Type B pancreatic cell (in vitro differentiated cells): Measurements from ENCODE around the gene COL25A1. TPM values are rescaled to one million over a fixed set of nuclear protein-coding genes. Genes with fewer than 3 reads are reported as not detected.

Source experiments
- DNase-seq: peaks from one replicate; pipeline ENCODE4 v3.0.0; 2021; ENCODE audit warnings: mixed read lengths; ENCODE audit not compliant: unreplicated experiment; ENCODE audit errors: extremely low spot score
- H3K27ac Mint-ChIP-seq: 2 replicates; pipeline ENCODE4 v1.8.0; 2021; ENCODE audit warnings: mild to moderate bottlenecking, mixed read lengths
- H3K27me3 Mint-ChIP-seq: 2 replicates; pipeline ENCODE4 v1.8.0; 2021; ENCODE audit warnings: mixed read lengths
- H3K36me3 Mint-ChIP-seq: 2 replicates; pipeline ENCODE4 v1.8.0; 2021; ENCODE audit warnings: mixed read lengths
- H3K4me1 Mint-ChIP-seq: one replicate; pipeline ENCODE4 v1.8.0; 2021; ENCODE audit warnings: mixed read lengths; ENCODE audit not compliant: unreplicated experiment
- H3K4me3 Mint-ChIP-seq: 2 replicates; pipeline ENCODE4 v1.8.0; 2021; ENCODE audit warnings: mild to moderate bottlenecking, mixed read lengths
- H3K9me3 Mint-ChIP-seq: 2 replicates; pipeline ENCODE4 v1.8.0; 2021; ENCODE audit warnings: mixed read lengths
- CTCF ChIP-seq: fragments of 200-600 bp; sonication (generic); conservative IDR thresholded peaks from 2 replicates; pipeline ENCODE4 v1.5.0; 2021; ENCODE audit warnings: antibody characterized with exemption, mild to moderate bottlenecking
- total RNA-seq: library from RNA; stranded (reverse); gene quantifications from 2 replicates; pipeline ENCODE4 v1.2.1, GENCODE V29; 2021; ENCODE audit warnings: low replicate concordance

The COL25A1 gene
- total RNA-seq, 1 donor from 2014 or later, result 9.2 TPM

DNA sequence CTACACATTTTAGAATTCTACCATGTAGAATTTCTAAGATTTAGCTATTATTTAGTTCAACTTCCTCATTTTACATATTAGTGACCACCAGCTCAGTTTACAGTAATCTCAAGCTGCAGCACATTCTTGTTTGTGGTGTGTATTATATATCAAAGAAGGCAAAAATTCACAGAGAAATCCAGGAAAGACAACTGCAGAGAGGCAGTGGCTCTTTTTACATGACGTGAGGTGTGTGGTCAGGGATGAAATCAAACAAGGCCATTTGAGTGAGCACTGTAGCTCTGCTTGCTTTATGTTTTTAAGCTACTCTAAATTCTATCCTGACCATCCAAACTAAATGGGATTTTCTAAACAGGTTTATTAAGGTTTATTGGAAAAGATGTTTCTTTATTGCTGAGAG is 71.1 kb downstream of the COL25A1 start:
- H3K4me3 Mint-ChIP-seq, result no peak overlapping the region
- H3K36me3 Mint-ChIP-seq, result no peaks in the 10 kb centered on the region
- H3K4me1 Mint-ChIP-seq, result no peaks in the 10 kb centered on the region
- peaks cover 9% of the 10 kb centered on the region for H3K9me3 Mint-ChIP-seq
- no peak for TF ChIP-seq CTCF
- no peak for DNase-seq
- H3K27me3 Mint-ChIP-seq, result no peaks in the 10 kb centered on the region
- H3K27ac Mint-ChIP-seq, result no peak overlapping the region

GRCh38 chr4:109229028-109229427 is 73.4 kb downstream of the COL25A1 start:
- H3K36me3 Mint-ChIP-seq, result no peaks in the 10 kb centered on the region
- no peak for TF ChIP-seq CTCF
- H3K27me3 Mint-ChIP-seq, result no peaks in the 10 kb centered on the region

GRCh38 chr4:109218288-109218687 is 84.2 kb downstream of the COL25A1 start:
- H3K4me3 Mint-ChIP-seq, result no peak overlapping the region
- H3K27me3 Mint-ChIP-seq, result no peaks in the 10 kb centered on the region
- H3K36me3 Mint-ChIP-seq, result no peaks in the 10 kb centered on the region
- H3K9me3 Mint-ChIP-seq, result no peaks in the 10 kb centered on the region
- no peak overlapping the region for H3K27ac Mint-ChIP-seq
- H3K4me1 Mint-ChIP-seq, result no peaks in the 10 kb centered on the region
- no peak for DNase-seq
- TF ChIP-seq CTCF, result no peak

More at GRCh38 chr4:109229028-109229427, 73.4 kb downstream of the COL25A1 start:
- no peak for DNase-seq
- peaks cover 10% of the 10 kb centered on the region for H3K9me3 Mint-ChIP-seq
- no peaks in the 10 kb centered on the region for H3K4me1 Mint-ChIP-seq
- H3K4me3 Mint-ChIP-seq, result no peak overlapping the region
- H3K27ac Mint-ChIP-seq, result no peak overlapping the region

DNA sequence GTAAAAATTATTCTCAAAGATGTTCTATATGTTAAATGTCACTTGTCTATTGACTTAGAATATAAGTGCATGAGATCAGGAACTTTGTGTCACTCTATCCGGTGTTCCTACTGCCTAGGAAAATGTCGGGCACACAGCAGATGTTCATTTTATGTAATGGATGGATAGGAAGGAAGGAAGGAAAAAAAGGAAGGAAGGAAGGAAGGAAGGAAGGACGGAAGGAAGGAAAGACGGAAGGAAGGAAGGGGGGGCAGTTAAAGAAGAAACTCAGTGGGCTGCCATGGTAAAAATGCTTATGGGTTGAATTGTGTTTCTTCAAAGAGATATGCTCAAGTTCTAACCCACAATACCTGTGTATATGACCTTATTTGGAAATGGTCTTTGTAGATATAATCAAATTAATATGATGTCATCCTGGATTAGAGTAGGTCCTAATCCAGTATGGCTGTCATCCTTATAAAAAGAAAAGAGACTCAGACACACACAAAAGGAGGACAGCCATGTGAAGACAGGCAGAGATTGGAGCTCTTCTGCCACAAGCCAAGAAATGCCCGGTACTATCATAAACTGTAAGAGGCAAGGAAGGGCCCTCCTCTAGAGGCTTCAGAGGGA is 86.3 kb downstream of the COL25A1 start:
- H3K36me3 Mint-ChIP-seq, result no peaks in the 10 kb centered on the region
- H3K4me1 Mint-ChIP-seq, result no peaks in the 10 kb centered on the region
- no peak overlapping the region for H3K4me3 Mint-ChIP-seq
- DNase-seq, result no peak
- H3K27me3 Mint-ChIP-seq, result no peaks in the 10 kb centered on the region
- no peak for TF ChIP-seq CTCF
- no peak overlapping the region for H3K27ac Mint-ChIP-seq
- no peaks in the 10 kb centered on the region for H3K9me3 Mint-ChIP-seq

- Mint-ChIP-seq H3K27me3 (no peaks in the 10 kb centered on the region), H3K4me1 (no peaks in the 10 kb centered on the region), H3K4me3 (no peak overlapping the region), H3K27ac (no peak overlapping the region), H3K36me3 (no peaks in the 10 kb centered on the region), H3K9me3 (no peaks in the 10 kb centered on the region)
- no peak for DNase-seq
- TF ChIP-seq CTCF, result no peak
Observed at GRCh38 chr4:109215506-109215905, 87.0 kb downstream of the COL25A1 start.
